Smooth muscle cell of the coronary artery (primary cell): Measurements from ENCODE around the gene NUP98. TPM values are rescaled to one million over a fixed set of nuclear protein-coding genes. Genes with fewer than 3 reads are reported as not detected.

Experiments
- total RNA-seq: library from RNA; depleted of rRNA; stranded (reverse); fragments of >200 nt; gene quantifications from 2 replicates; pipeline ENCODE4 v1.2.3, GENCODE V29; 2014; ENCODE audit warnings: low replicate concordance

Gene NUP98
- 65.9 and 70.9 TPM in 2 replicates for total RNA-seq

GRCh38 chr11:3797329-3798090 is at the start of gene NUP98:
Gene NUP98 (minus strand): TSS chr11:3797554. CDS start chr11:3782117, 15,437 bp downstream.

GRCh38 chr11:3840870-3841425 is 43.6 kb upstream of the NUP98 start, which contains the start of gene RHOG:
Gene RHOG (minus strand): TSS chr11:3840959. CDS start chr11:3828138, 12,821 bp downstream.

GRCh38 chr11:3807909-3808860 is 10.8 kb upstream of the NUP98 start, which contains the start of gene PGAP2:
Gene PGAP2 (plus strand): TSS chr11:3808560. CDS start chr11:3811260, 2,700 bp downstream.

GRCh38 chr11:3671334-3672254 is 125.8 kb downstream of the NUP98 start, which contains the start of gene CHRNA10:
Gene CHRNA10 (minus strand): TSS chr11:3671384. CDS start chr11:3671312, 72 bp downstream.

GRCh38 chr11:3644817-3645235 is 152.5 kb downstream of the NUP98 start, which contains the start of gene ART1:
Gene ART1 (plus strand): TSS chr11:3645128. CDS start chr11:3659214, 14,086 bp downstream.

GRCh38 chr11:3641701-3642070 is 155.7 kb downstream of the NUP98 start, which contains the start of gene ART5:
Gene ART5 (minus strand): TSS chr11:3641992. CDS start chr11:3641862, 130 bp downstream.

Other genes with a start within 250 kb of the NUP98 start
- 1.1 TPM in 1 of 2 replicates, not detected in the other for gene ART5, start 155.6 kb downstream of the NUP98 start, total RNA-seq
- gene ART1, start 152.4 kb downstream of the NUP98 start, total RNA-seq, result not detected in 2 replicates
- 0.23 and 1.1 TPM in 2 replicates for gene CHRNA10, start 126.2 kb downstream of the NUP98 start, total RNA-seq
- 8.9 and 18.0 TPM in 2 replicates for gene PGAP2, start 11.0 kb upstream of the NUP98 start, total RNA-seq
- 7.1 and 9.0 TPM in 2 replicates for gene RHOG, start 43.4 kb upstream of the NUP98 start, total RNA-seq
- gene STIM1, start 58.1 kb upstream of the NUP98 start, total RNA-seq, result 32.9 and 122 TPM in 2 replicates